Measurements from ENCODE around the gene PTPRN2.

The PTPRN2 gene

DNA sequence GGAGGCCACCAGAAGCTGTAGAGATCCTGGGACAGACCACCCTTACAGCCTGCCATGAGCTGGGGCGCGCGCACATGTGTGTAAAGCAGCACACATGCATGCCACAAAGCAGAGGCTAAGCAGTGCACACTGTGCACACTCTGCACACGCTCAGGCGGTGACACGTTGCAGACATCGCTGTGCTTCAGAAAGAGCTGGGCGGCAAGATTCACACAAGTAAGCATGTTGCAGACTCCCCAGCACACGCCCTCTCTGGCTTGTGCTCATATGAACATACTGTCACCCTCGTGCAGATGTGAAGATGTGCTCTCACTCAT lies 772.0 kb downstream of the PTPRN2 start:
- no peaks in the 10 kb centered on the region for H3K36me3 Mint-ChIP-seq (ENCODE audit: insufficient read depth)

DNA sequence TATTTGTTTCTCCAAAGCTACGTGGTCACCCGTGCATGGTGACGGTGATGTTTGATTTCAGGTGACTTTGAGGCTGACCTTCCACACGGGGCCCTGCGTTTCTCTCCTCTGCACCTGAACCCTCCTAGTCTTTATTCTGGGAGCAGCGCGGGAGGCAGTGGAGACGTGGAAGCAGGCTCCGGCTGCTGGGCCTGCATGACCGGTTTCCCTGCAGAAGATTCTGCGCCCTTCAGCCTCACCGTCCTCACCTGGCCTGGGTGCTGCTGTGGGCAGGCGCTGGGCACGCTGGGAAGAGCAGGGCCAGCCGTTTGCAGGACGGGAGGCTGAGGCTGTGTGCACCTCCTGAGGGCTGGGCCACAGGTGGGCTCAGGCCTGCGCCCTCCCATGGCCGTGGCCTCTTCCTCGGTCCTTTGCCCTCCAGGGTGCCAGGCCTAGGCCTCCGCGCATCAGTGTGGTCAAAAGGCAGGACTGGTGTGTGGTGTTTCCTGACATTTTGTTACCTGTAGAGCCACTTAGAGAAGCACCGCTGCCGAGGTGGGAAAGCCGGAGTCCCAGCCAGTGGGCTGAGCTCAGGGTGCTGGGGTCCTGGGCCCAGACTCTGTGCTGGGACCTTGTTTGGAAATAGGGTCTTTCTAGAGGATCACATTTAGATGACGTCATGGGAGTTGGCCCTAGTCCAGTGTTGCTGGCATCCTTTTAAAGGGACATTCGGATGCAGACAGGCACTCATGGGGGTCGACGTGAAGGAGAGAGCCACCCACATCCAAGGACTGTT lies 772.5 kb downstream of the PTPRN2 start:
- peaks cover 6% of the 10 kb centered on the region for H3K9me3 Mint-ChIP-seq
- DNase-seq (ENCODE audit: low spot score in 2 of 2) (no peak), ATAC-seq (replicated peaks; ENCODE audit: extremely low read depth, poor library complexity, severe bottlenecking) (no peak)
- H3K27ac Mint-ChIP-seq (ENCODE audit: low read depth): no peak overlapping the region
- H3K4me1 Mint-ChIP-seq: no peaks in the 10 kb centered on the region
- H3K27me3 Mint-ChIP-seq: no peaks in the 10 kb centered on the region
- no peaks in the 10 kb centered on the region for H3K36me3 Mint-ChIP-seq (ENCODE audit: insufficient read depth)
- no peak overlapping the region for H3K4me3 Mint-ChIP-seq

More for the DNA sequence above, 772.0 kb downstream of the PTPRN2 start:
- DNase-seq (ENCODE audit: low spot score in 2 of 2) (no peak), ATAC-seq (replicated peaks; ENCODE audit: extremely low read depth, poor library complexity, severe bottlenecking) (no peak)
- Mint-ChIP-seq H3K27me3 (no peaks in the 10 kb centered on the region), H3K27ac (ENCODE audit: low read depth) (no peak overlapping the region), H3K4me3 (no peak overlapping the region), H3K9me3 (peaks cover 6% of the 10 kb centered on the region), H3K4me1 (no peaks in the 10 kb centered on the region)

DNA sequence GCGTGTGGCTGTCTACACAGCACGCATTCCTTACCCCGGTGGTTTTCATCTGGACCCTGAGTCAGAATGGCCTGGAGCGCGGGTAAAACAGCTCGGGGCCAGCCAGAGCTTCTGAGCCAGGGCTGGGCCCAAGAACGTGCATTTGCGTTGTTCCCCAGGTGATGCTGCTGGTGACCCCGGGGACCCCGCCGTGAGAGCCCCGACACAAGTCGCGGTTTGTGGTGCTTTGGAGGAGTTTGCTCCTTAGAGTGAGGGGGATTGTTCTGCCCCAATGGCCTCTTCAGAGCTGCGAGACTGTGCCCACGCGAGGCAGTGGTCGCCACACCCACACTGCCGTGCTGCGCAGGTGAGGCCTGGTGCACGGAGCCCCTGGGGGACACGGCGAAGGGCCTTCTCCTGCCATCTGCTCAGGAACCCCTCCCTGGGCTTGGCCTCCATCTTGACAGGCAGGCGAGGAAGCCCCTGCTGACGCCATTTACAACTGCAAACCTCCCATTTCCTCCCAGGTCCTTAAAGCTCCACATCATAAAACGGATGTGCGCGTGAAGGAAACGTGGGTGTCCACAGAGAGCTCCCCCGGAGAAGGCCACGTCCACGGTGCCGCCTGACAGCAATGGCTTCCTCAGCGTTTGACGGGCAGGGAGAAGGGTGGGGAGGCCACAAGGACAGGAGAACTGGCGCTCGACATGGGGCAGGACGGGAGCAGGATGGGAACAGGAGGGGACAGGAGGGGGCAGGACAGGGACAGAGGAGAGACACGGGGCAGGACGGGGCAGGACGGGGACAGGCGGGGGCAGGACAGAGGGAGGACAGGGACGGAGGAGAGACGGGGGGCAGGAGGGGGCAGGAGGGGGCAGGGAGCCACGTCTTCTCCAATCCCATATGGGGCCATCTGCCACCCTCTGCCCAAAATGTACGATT lies 773.6 kb downstream of the PTPRN2 start:
- ATAC-seq (replicated peaks; ENCODE audit: extremely low read depth, poor library complexity, severe bottlenecking) (no peak), DNase-seq (ENCODE audit: low spot score in 2 of 2) (no peak)
- no peaks in the 10 kb centered on the region for H3K36me3 Mint-ChIP-seq (ENCODE audit: insufficient read depth)
- peaks cover 6% of the 10 kb centered on the region for H3K9me3 Mint-ChIP-seq
- no peaks in the 10 kb centered on the region for H3K4me1 Mint-ChIP-seq
- no peak overlapping the region for H3K4me3 Mint-ChIP-seq
- H3K27me3 Mint-ChIP-seq: no peaks in the 10 kb centered on the region
- no peak overlapping the region for H3K27ac Mint-ChIP-seq (ENCODE audit: low read depth)

DNA sequence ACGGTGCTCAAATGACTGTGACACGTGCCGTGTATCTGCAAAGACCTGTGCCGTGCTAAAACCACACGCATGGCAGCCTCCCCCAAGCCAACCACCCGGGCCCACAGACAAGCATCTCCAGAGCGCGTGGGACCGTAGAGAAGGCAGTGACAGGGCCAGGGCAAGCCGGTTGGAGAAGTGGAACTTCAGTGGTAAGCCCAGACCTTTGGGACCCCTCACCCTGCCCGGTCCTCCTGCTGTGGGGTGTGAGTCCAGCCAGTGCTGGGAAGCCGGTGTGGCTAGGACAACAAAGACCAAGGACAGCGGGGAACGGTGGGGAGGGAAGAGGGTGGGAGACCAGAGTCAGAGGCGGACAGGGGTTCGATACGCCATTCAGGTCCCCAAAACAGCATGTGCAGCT lies 774.6 kb downstream of the PTPRN2 start:
- H3K4me3 Mint-ChIP-seq: no peak overlapping the region
- no peaks in the 10 kb centered on the region for H3K4me1 Mint-ChIP-seq
- peaks cover 6% of the 10 kb centered on the region for H3K9me3 Mint-ChIP-seq
- no peak for DNase-seq (ENCODE audit: low spot score in 2 of 2)
- no peaks in the 10 kb centered on the region for H3K36me3 Mint-ChIP-seq (ENCODE audit: insufficient read depth)
- no peak for ATAC-seq (replicated peaks; ENCODE audit: extremely low read depth, poor library complexity, severe bottlenecking)
- H3K27ac Mint-ChIP-seq (ENCODE audit: low read depth): no peak overlapping the region
- H3K27me3 Mint-ChIP-seq: no peaks in the 10 kb centered on the region

DNA sequence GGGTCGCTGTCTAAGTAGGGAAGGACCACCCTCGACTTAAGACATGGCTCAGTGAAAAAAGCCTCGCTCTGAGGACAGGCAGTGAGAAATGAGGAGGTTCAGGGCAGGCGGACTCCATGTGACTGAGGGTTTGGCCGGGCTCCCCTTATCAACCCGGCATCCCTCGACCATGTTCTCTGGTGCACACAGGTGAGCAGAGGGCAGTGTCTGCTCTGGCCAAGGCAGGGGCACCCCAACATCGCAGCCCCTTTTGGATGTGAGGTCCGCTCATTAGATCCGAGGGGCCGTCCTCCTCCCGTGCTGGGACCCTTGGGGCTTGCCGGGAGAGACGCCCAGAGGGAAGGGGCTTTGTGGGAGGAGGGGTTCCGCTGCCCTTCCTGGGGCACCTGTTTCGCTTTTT lies 775.7 kb downstream of the PTPRN2 start:
- ATAC-seq (replicated peaks; ENCODE audit: extremely low read depth, poor library complexity, severe bottlenecking) (no peak), DNase-seq (ENCODE audit: low spot score in 2 of 2) (no peak)
- H3K27ac Mint-ChIP-seq (ENCODE audit: low read depth): no peak overlapping the region
- H3K4me1 Mint-ChIP-seq: no peaks in the 10 kb centered on the region
- no peaks in the 10 kb centered on the region for H3K27me3 Mint-ChIP-seq
- no peaks in the 10 kb centered on the region for H3K36me3 Mint-ChIP-seq (ENCODE audit: insufficient read depth)
- H3K4me3 Mint-ChIP-seq: no peak overlapping the region
- peaks cover 4% of the 10 kb centered on the region for H3K9me3 Mint-ChIP-seq

DNA sequence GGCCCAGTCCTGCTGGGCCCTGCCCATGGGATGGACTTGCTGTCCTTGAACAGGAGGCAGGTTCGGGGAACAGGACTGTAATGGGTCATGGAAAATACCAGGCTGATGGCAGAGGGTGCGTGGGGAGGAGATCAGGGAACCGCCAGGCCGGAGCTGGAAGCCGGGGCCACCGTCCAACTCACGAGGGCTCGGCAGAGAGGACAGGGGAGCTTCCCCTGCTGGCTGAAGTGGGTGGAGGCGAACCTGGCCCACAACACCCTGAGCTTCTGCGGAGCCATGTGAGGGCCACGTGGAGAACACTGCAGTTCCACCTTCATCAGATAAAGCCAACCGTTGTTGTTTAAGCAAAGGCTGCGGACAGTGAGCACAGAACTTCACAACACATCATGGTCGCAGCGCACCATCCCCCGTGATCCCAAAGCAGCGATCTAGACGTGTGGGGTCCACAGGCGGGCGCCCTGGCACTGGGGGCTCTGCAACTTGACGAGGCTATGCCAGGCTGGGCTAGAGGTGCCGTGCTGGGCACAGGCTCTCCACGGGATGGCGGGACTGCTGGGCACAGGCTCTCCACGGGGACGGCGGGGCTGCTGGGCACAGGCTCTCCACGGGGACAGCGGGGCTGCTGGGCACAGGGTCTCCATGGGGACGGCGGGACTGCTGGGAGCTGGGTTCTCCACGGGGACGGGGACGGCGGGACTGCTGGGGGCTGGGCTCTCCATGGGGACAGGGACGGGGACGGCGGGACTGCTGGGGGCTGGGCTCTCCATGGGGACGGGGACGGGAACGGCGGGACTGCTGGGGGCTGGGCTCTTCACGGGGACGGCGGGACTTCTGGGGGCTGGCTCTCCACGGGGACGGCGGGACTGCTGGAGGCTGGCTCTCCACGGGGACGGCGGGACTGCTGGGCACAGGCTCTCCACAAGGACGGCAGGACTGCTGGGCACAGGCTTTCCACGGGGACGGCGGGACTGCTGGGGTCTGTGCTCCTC lies 777.5 kb downstream of the PTPRN2 start:
- Mint-ChIP-seq H3K36me3 (ENCODE audit: insufficient read depth) (no peaks in the 10 kb centered on the region), H3K4me3 (no peak overlapping the region), H3K4me1 (no peaks in the 10 kb centered on the region), H3K9me3 (peaks cover 4% of the 10 kb centered on the region), H3K27ac (ENCODE audit: low read depth) (no peak overlapping the region), H3K27me3 (peaks cover 4% of the 10 kb centered on the region)
- DNase-seq (ENCODE audit: low spot score in 2 of 2) (no peak), ATAC-seq (replicated peaks; ENCODE audit: extremely low read depth, poor library complexity, severe bottlenecking) (no peak)

DNA sequence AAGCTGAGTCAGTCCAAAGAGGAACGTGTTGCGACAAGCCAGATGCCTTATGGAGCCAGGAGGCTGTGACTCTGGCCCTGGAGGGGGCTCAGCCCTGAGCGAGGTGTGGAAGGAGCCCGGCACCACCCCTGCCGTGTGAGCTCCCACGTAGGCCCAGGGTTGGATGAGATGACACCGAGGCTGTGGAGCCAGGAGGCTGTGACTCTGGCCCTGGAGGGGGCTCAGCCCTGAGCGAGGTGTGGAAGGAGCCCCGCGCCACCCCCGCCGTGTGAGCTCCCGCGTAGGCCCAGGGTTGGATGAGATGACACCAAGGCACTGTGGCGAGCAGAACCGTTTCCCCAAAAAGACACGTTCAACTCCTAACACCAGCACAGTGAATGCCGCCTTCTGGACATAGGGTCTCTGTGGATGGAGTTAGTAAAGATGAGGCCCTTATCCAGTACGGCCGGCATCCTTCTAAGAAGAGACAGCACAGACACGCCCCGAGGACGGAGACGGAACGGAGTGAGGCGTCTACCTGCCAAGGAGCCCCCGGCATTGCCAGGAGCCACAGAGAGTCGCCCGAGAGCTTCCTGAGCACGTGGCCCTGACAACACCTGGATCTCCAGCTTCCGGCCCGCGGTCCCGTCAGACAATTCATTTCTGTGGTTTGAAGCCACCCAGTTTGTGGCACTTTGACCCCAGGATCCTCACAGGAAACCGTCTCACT lies 778.3 kb downstream of the PTPRN2 start:
- no peak for DNase-seq (ENCODE audit: low spot score in 2 of 2)
- Mint-ChIP-seq H3K4me3 (no peak overlapping the region), H3K27me3 (peaks cover 13% of the 10 kb centered on the region), H3K9me3 (peaks cover 4% of the 10 kb centered on the region), H3K27ac (ENCODE audit: low read depth) (no peak overlapping the region), H3K4me1 (no peaks in the 10 kb centered on the region), H3K36me3 (ENCODE audit: insufficient read depth) (no peaks in the 10 kb centered on the region)
- no peak for ATAC-seq (replicated peaks; ENCODE audit: extremely low read depth, poor library complexity, severe bottlenecking)

DNA sequence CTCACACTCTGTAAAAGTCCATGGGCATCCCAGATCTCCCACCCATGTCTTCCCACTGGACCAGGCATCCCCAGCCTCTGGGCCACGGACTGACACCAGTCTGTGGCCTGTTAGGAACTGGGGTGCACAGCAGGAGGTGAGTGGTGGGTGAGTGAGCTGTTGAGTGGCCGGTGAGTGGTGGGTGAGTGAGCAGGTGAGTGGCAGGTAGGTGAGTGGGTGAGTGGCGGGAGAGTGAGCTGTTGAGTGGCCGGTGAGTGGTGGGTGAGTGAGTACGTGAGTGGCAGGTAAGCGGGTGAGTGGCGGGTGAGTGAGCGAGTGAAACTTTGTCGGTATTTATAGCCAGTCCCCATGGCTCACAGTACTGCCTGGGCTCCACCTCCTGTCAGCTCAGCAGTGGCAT lies 779.6 kb downstream of the PTPRN2 start:
- no peak overlapping the region for H3K27ac Mint-ChIP-seq (ENCODE audit: low read depth)
- peaks cover 13% of the 10 kb centered on the region for H3K27me3 Mint-ChIP-seq
- DNase-seq (ENCODE audit: low spot score in 2 of 2) (no peak), ATAC-seq (replicated peaks; ENCODE audit: extremely low read depth, poor library complexity, severe bottlenecking) (no peak)
- peaks cover 4% of the 10 kb centered on the region for H3K9me3 Mint-ChIP-seq
- H3K4me3 Mint-ChIP-seq: no peak overlapping the region
- H3K4me1 Mint-ChIP-seq: no peaks in the 10 kb centered on the region
- H3K36me3 Mint-ChIP-seq (ENCODE audit: insufficient read depth): no peaks in the 10 kb centered on the region

DNA sequence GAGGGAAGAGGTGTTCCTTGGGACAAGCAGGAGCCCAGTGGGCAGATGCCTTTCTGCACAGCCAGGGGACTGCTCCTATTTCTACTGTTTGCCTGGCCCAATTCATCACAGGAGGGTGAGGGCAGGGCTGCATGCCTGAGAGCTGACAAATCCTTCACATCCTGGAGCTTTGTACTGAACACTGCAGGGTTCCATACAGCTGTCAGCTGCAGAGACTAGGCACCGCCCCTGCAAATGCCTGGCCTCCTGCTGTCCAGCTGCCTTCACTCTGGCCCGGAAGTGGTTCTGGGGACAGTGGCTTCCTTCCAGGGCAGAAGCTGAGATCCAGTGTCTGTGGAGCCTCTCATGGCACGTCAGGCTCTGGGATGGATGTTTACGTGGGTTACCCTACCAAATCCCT lies 780.1 kb downstream of the PTPRN2 start:
- no peak for ATAC-seq (replicated peaks; ENCODE audit: extremely low read depth, poor library complexity, severe bottlenecking)

DNA sequence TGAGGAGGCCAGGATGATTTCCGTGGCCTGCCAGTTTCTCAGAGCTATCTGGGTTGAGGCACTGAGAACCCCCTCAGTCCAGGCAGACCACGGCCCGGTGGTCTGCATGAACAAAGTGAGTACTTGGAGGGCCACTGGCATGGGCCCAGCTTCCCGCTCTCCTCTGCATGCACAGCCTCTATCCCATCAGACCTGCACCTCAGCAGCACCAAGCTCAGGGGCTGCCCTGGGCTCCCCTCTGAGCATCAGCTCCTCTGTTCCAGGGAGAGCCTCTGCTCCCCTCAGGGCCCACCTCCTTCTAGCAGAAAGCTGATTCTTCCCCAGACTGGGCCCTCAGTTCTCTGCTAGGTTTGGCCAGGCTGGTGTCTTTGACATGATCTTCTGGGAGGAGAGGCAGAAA lies 780.9 kb downstream of the PTPRN2 start:
- no peak for ATAC-seq (replicated peaks; ENCODE audit: extremely low read depth, poor library complexity, severe bottlenecking)
- Mint-ChIP-seq H3K4me3 (no peak overlapping the region), H3K27me3 (peaks cover 13% of the 10 kb centered on the region), H3K36me3 (ENCODE audit: insufficient read depth) (no peaks in the 10 kb centered on the region), H3K4me1 (no peaks in the 10 kb centered on the region), H3K27ac (ENCODE audit: low read depth) (no peak overlapping the region), H3K9me3 (peaks cover 4% of the 10 kb centered on the region)
- no peak for DNase-seq (ENCODE audit: low spot score in 2 of 2)

More for the DNA sequence above, 780.1 kb downstream of the PTPRN2 start:
- peaks cover 13% of the 10 kb centered on the region for H3K27me3 Mint-ChIP-seq
- no peak for DNase-seq (ENCODE audit: low spot score in 2 of 2)
- H3K36me3 Mint-ChIP-seq (ENCODE audit: insufficient read depth): no peaks in the 10 kb centered on the region
- H3K4me1 Mint-ChIP-seq: no peaks in the 10 kb centered on the region
- no peak overlapping the region for H3K4me3 Mint-ChIP-seq
- H3K9me3 Mint-ChIP-seq: peaks cover 4% of the 10 kb centered on the region
- H3K27ac Mint-ChIP-seq (ENCODE audit: low read depth): no peak overlapping the region

DNA sequence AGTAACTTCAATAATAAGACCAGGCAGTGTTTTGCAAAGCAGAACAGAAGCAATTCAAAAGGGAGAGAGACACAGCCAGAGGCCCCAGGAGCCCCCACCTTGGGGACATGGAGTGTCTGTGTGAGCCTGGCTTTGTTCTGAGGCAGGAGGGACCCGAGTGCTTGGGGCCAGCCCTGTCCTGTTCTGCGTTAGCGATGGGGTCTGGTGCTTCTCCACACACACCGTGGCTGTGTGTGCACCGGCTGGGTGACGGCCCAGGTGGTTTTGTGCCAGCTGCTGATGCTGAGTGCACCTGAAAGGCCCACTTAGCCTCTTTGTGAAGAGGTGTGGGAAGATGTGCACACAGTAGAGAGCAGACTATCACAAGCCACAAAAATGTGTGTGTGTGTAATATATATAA lies 781.9 kb downstream of the PTPRN2 start:
- H3K27ac Mint-ChIP-seq (ENCODE audit: low read depth): no peak overlapping the region
- no peak overlapping the region for H3K4me3 Mint-ChIP-seq
- no peak for ATAC-seq (replicated peaks; ENCODE audit: extremely low read depth, poor library complexity, severe bottlenecking)

DNA sequence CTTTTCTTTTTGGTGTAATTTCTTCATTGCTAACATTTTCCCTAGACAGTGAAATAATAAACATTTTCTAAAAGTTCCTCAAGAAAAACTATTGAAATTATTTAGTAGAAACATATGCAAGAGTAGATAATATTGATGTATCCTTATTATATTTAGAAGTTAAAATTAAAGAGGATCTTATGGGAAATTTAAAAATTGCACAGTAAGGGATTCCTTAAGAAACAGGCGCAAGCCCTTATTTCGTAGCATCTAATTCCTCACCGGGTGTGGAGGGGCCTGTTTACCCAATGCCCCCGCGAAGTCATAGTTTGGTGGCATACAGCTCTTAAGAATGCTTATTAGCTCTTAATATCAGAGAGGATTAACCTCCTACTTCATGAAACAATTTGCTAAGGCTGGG lies 783.7 kb downstream of the PTPRN2 start:
- Mint-ChIP-seq H3K9me3 (peaks cover 4% of the 10 kb centered on the region), H3K36me3 (ENCODE audit: insufficient read depth) (peaks cover 2% of the 10 kb centered on the region), H3K4me1 (no peaks in the 10 kb centered on the region), H3K27me3 (peaks cover 29% of the 10 kb centered on the region), H3K4me3 (no peak overlapping the region), H3K27ac (ENCODE audit: low read depth) (no peak overlapping the region)
- DNase-seq (ENCODE audit: low spot score in 2 of 2) (no peak), ATAC-seq (replicated peaks; ENCODE audit: extremely low read depth, poor library complexity, severe bottlenecking) (no peak)

More for the DNA sequence above, 781.9 kb downstream of the PTPRN2 start:
- no peaks in the 10 kb centered on the region for H3K4me1 Mint-ChIP-seq
- H3K27me3 Mint-ChIP-seq: peaks cover 13% of the 10 kb centered on the region
- peaks cover 4% of the 10 kb centered on the region for H3K9me3 Mint-ChIP-seq
- no peak for DNase-seq (ENCODE audit: low spot score in 2 of 2)
- H3K36me3 Mint-ChIP-seq (ENCODE audit: insufficient read depth): no peaks in the 10 kb centered on the region

Measured in central memory CD8-positive, alpha-beta T cell (primary cell).